ENCODE measurements around the gene POTEG. TPM values are rescaled to one million over a fixed set of nuclear protein-coding genes. Genes with fewer than 3 reads are reported as not detected.
"Not testable (repeated sequence)": the region's sequence is repeated elsewhere in the genome, so short reads cannot be mapped to it uniquely, and the experiment has no call there.

The POTEG gene
- total RNA-seq: not detected in 2 replicates

DNA sequence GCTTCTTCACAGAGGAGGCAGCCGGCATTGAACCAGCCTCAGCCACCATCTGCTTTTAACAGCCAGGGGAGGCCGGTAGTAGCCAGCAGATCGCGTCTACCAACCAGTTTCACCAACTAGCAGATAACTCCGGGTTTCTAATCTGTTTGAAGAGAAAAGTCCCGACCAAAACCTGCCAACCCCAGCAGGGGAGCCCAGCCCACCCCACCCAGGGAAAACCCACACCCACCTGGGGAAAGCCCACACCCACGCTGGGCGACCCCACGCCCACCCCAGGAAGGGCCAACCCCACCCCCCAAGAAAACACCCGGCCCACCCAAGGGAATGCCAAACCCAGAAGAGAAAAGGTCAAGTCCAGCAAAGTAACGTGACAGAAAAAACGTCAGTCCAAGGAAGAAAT lies at the start of gene POTEG:
POTEG (minus strand) TSS at position 101 of the 400 bp plus-strand sequence; CDS start at position 49, 52 bp downstream.
- DNase-seq (ENCODE audit: extremely low read depth, low read depth, low spot score): not testable (repeated sequence)

GRCh38 chr14:19482093-19482492 lies 48.0 kb upstream of the POTEG start:
- not testable (repeated sequence) for DNase-seq (ENCODE audit: extremely low read depth, low read depth, low spot score)

- DNase-seq (ENCODE audit: extremely low read depth, low read depth, low spot score): not testable (repeated sequence)
Observed at GRCh38 chr14:19481421-19481820, 47.3 kb upstream of the POTEG start.

- not testable (repeated sequence) for DNase-seq (ENCODE audit: extremely low read depth, low read depth, low spot score)
Observed at GRCh38 chr14:19480491-19480890, 46.4 kb upstream of the POTEG start.

GRCh38 chr14:19445761-19446160 lies 11.6 kb upstream of the POTEG start:
- DNase-seq (ENCODE audit: extremely low read depth, low read depth, low spot score): not testable (repeated sequence)

- DNase-seq (ENCODE audit: extremely low read depth, low read depth, low spot score): not testable (repeated sequence)
Observed at GRCh38 chr14:19439826-19440225, 5.7 kb upstream of the POTEG start.

DNA sequence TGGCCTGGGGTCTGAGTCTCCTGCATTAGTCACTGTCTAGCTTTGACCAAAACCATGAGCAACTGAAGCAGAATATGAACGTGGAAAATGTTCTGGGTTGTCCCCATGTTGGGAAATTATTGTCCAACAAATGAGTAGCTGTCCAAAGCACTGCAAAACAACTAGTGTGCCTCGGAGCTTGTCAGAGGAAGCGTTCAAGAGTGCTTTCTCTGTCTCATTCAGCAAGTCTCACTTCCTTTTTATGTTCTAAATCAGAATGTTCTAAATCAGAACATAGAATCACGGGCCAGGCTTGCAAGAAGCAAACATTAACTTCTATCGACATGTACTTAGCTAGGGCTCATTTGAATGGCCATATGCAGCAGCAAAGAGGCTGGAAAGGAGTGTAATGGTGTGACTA lies 5.1 kb upstream of the POTEG start:
- not testable (repeated sequence) for DNase-seq (ENCODE audit: extremely low read depth, low read depth, low spot score)

DNA sequence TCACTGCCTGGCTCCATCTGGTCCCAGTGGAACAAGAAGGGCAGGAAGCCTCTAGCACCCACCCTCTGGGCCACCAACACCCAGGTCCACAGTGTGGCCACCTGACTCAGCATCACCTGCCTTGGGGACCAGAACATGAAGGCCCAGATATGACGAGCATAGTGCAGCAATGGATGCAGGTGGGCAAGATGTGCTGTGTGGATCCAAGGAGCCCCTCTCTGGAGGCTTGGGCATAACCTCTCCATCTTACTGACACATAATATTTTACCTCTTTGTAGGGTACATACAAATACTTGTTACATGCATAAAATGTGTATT lies 2.9 kb upstream of the POTEG start:
- not testable (repeated sequence) for DNase-seq (ENCODE audit: extremely low read depth, low read depth, low spot score)

DNA sequence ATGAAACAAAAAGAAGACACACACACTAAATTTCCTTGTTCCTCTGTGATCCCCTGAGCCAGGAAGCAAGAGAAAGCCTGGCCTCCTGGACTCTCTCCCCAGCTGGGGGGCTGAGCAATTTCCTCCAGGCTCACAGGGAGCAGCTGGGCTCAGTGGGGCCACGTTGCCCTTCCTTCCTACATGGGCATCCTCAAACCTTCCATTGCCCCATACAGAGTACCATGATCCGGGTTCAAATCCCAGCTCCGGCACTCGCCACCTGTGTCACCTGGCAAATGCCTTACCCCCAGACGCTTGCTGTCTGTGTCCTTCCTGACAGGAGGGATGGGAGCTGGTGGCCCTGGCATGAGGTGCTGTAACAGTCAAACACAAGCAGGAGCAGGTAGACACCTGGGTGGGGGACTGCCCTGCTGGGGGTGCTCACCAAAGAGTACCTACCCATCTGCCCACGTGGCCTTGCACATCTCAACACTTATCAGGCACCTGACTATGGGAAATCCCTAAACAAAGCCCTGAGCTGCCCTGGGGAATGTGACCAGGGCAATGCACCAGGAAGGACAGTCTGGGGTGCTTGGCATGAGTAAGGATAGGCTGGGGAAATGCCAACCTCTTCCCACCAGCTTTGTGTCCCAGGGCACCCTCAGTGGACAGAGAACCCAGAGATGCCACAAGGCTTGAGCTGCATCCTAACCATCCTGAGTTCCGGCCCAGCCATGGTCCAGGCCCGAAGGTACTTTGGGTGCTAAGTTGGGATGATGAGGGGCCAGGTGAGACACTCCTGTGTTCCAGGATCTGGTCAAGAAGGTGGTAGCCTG lies 2.4 kb upstream of the POTEG start:
- not testable (repeated sequence) for DNase-seq (ENCODE audit: extremely low read depth, low read depth, low spot score)

- DNase-seq (ENCODE audit: extremely low read depth, low read depth, low spot score): not testable (repeated sequence)
Observed at GRCh38 chr14:19435852-19436251, 1.7 kb upstream of the POTEG start.

GRCh38 chr14:19434891-19435290 lies 750 bp upstream of the POTEG start:
- not testable (repeated sequence) for DNase-seq (ENCODE audit: extremely low read depth, low read depth, low spot score)

DNA sequence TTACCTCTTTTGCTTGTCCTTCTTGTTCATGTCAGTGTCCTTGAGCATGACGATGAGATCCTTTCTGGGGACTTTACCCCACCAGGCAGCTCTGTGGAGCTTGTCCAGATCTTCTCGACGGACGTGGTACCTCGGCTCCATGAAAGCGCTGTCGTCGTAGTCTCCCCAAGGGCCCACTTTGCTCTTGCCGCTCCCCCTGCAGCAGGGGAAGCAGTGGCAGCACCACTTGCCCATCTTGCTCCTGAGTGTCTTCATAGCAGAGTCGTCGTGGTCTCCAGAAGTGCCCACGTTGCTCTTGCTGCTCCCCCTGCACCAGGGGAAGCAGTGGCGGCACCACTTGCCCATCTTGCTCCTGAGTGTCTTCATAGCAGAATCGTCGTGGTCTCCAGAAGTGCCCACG lies 376 bp downstream of the POTEG start:
- not testable (repeated sequence) for DNase-seq (ENCODE audit: extremely low read depth, low read depth, low spot score)

DNA sequence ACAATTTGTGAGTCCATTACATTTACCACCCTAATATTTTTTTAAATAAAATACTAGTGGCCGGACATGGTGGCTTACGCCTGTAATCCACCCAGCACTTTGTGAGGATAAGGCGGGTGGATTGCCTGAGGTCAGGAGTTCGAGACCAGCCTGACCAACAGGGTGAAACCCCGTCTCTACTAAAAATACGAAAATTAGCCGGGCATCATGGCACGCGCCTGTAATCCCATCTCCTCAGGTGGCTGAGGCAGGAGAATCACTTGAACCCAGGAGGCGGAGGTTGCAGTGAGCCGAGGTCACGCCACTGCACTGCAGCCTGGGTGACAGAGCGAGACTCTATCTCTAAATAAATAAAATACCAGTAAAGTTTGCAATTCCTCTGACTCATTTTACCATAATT lies 25.6 kb downstream of the POTEG start:
- not testable (repeated sequence) for DNase-seq (ENCODE audit: extremely low read depth, low read depth, low spot score)

DNA sequence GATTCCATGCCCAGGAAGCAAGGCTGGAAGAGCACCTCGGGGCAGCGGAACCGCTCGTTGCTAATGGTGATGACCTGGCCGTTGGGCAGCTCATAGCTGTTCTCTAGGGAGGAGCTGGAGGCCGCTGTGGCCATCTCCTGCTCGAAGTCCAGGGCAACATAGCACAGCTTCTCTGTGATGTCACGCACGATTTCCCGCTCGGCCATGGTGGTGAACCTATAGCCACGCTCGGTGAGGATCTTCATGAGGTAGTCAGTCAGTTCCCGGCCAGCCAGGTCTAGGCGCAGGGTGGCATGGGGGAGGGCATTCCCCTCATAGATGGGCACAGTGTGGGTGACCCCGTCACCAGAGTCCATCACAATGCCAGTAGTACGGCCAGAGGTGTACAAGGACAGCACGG lies 32.0 kb downstream of the POTEG start:
- DNase-seq (ENCODE audit: extremely low read depth, low read depth, low spot score): not testable (repeated sequence)

- DNase-seq (ENCODE audit: extremely low read depth, low read depth, low spot score): not testable (repeated sequence)
Observed at GRCh38 chr14:19394727-19395126, 39.4 kb downstream of the POTEG start.

DNA sequence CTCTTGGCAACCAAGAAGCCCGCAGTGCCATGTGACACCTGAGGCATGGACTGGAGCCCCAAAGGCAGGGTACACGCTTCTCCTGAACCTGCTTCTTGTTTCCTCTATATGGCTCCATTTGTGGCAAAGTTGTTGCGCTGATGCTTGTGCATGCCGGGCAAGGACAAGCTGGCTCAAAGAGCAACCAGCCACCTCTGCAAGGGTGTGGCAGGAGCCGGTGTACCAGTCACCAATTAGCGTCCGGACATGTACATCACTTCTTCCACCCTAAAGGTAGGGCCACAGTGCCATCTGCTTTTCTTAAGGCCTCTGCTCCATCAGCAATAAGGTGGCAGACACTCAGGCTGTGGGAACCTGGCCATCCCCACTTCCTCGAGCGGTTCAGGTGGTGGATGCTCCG lies 43.9 kb downstream of the POTEG start:
- DNase-seq (ENCODE audit: extremely low read depth, low read depth, low spot score): not testable (repeated sequence)

GRCh38 chr14:19388741-19389140 lies 45.4 kb downstream of the POTEG start:
- not testable (repeated sequence) for DNase-seq (ENCODE audit: extremely low read depth, low read depth, low spot score)

DNA sequence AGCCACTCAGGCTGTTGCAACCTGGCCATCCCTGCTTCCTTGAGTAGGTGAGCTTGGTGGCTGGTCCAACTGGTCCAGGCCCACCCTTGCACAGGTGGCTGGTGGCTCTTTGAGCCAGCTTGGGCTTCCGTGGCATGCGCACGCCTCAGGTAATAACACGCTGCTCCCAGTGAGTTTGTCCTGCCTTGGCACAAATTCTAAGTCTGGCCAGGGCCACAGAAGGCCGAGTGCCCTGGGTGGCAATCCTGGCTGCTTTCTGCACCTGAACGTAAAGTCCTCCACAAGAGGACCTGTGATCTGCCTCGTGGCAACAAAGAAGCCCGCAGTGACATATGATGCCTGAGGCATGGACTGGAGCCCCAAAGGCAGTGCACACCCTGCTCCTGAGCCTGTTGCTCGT lies 47.1 kb downstream of the POTEG start:
- DNase-seq (ENCODE audit: extremely low read depth, low read depth, low spot score): not testable (repeated sequence)

GRCh38 chr14:19386309-19386708 lies 47.8 kb downstream of the POTEG start:
- not testable (repeated sequence) for DNase-seq (ENCODE audit: extremely low read depth, low read depth, low spot score)

DNA sequence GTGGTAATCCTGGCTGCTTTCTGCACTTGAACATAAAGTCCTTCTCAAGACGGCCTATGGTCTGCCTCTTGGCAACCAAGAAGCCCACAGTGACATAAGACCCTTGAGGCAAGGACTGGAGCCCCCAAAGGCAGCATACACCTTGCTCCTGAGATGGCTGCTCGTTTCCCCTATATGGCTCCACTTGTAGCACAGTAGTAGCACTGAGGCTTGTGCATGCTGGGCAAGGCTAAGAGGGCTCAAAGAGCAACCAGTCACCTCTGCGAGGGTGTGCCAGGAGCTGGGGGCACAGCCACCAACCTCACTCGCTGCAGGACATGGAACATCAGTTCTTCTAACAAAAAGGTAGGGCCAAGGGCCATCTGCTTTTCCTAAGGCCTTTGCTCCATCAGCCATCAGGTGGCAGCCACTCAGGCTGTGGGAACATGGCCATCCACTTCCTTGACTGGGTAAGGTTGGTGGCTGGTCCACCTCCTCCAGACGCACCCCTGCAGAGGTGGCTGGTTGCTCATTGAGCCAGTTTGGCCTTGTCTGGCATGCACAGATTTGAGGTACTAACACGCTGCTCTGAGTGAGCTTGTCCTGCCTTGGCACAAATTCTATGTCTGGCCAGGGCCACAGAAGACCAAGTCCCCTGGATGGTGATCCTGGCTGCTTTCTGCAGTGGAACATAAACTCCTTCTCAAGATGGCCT lies 49.9 kb downstream of the POTEG start:
- DNase-seq (ENCODE audit: extremely low read depth, low read depth, low spot score): not testable (repeated sequence)

DNA sequence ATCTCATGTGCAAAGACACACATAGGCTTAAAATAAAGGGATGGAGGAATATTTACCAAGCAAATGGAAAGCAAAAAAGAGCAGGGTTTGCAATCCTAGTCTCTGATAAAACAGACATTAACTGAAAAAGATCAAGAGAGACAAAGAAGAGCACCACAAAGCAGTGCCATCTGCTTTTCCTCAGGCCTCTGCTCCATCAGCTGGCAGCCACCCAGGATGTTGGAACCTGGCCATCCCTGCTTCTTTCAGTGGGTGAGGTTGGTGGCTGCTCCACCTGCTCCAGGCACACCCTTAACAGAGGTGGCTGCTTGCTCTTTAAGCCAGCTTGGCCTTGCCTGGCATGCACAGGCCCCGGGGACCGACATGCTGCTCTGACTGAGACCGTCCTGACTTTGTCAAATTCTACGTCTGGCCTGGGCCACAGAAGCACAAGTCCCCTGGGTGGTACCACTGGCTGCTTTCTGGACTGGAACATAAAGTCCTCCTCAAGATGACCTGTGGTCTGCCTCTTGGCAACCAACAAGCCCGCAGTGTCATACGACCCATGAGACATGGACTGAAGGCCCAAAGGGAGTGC lies 51.0 kb downstream of the POTEG start:
- DNase-seq (ENCODE audit: extremely low read depth, low read depth, low spot score): not testable (repeated sequence)

DNA sequence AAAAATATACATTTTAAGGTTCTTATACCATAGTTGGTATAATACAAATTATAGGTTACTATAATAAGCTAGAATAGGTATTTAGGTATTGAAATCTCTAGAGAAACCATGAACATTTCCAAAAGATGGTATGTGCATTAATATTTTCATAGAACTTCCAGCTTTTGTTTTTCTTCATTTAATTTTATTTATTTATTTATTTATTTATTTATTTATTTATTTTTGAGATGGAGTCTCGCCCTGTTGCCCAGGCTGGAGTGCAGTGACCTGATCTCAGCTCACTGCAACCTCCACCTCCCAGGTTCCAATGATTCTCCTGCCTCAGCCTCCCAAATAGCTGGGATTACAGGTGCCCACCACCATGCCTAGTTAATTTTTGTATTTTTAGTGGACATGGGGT lies 54.0 kb downstream of the POTEG start:
- not testable (repeated sequence) for DNase-seq (ENCODE audit: extremely low read depth, low read depth, low spot score)
